MCF 10A (cell line): ENCODE data around the gene NFIB. TPM values are rescaled to one million over a fixed set of nuclear protein-coding genes. Genes with fewer than 3 reads are reported as not detected.

Source experiments
- BruUV-seq: library from RNA; stranded (reverse); fragments of 400-500 nt; replicated peaks from 2 replicates; lab custom pipeline; 2021; lab: Mats Ljungman, UMichigan
- CTCF ChIA-PET: fragments of 300-600 bp; sonication (Branson Sonifier 250); formaldehyde crosslinking; extraction: SDS; loops from one replicate; lab custom pipeline; 2021; ENCODE audit warnings: antibody characterized with exemption, inconsistent platforms; lab: Yijun Ruan, JAX
- POLR2A ChIA-PET: fragments of 300-600, 350-650 bp; sonication (Branson Sonifier 250); formaldehyde crosslinking; extraction: SDS; loops from one replicate; lab custom pipeline; 2020; ENCODE audit warnings: antibody characterized with exemption, inconsistent platforms; lab: Yijun Ruan, JAX
- DNase-seq: peaks from one replicate; pipeline ENCODE4 v3.0.0-alpha.2; 2018; ENCODE audit not compliant: unreplicated experiment
- H3K27ac Mint-ChIP-seq: one replicate; pipeline ENCODE4 v1.8.0; 2022; ENCODE audit warnings: mild to moderate bottlenecking, low read depth, mixed read lengths; ENCODE audit not compliant: unreplicated experiment
- H3K27me3 Mint-ChIP-seq: one replicate; pipeline ENCODE4 v1.8.0; 2022; ENCODE audit warnings: mixed read lengths; ENCODE audit not compliant: insufficient read depth, unreplicated experiment
- H3K36me3 Mint-ChIP-seq: one replicate; pipeline ENCODE4 v1.8.0; 2022; ENCODE audit warnings: mild to moderate bottlenecking, moderate library complexity, mixed read lengths; ENCODE audit not compliant: insufficient read depth, unreplicated experiment
- H3K4me1 Mint-ChIP-seq: one replicate; pipeline ENCODE4 v1.8.0; 2022; ENCODE audit warnings: mixed read lengths; ENCODE audit not compliant: insufficient read depth, unreplicated experiment
- H3K4me3 Mint-ChIP-seq: one replicate; pipeline ENCODE4 v1.8.0; 2022; ENCODE audit warnings: mild to moderate bottlenecking, moderate library complexity, mixed read lengths; ENCODE audit not compliant: unreplicated experiment
- H3K9me3 Mint-ChIP-seq: one replicate; pipeline ENCODE4 v1.8.0; 2022; ENCODE audit warnings: mixed read lengths; ENCODE audit not compliant: unreplicated experiment
- CTCF ChIP-seq: fragments of 200-600 bp; IDR thresholded peaks from one replicate; pipeline ENCODE4 v1.8.0; 2022; ENCODE audit warnings: antibody characterized with exemption, mild to moderate bottlenecking; ENCODE audit not compliant: unreplicated experiment
- intact Hi-C: fragments of 100-400 bp; cut with micrococcal nuclease; formaldehyde crosslinking; loops from 2 replicates; pipeline ENCODE4 v1.14.1; 2022
- total RNA-seq: library from RNA; stranded (reverse); gene quantifications from 2 replicates; pipeline ENCODE4 v1.2.3, GENCODE V29; 2022

NFIB gene
- total RNA-seq, 1 experiment from 2014 or later: 70.8 TPM

- DNase-seq: no peak
- CTCF ChIA-PET: no interaction called here
Measured at GRCh38 chr9:14304259-14304658, 9.7 kb downstream of the NFIB start.

GRCh38 chr9:14303521-14303920, 10.4 kb downstream of the NFIB start:
- Mint-ChIP-seq H3K4me1 (peaks cover 45% of the 10 kb centered on the region), H3K4me3 (no peak overlapping the region), H3K9me3 (no peaks in the 10 kb centered on the region), H3K36me3 (peaks cover 52% of the 10 kb centered on the region), H3K27ac (no peak overlapping the region), H3K27me3 (no peaks in the 10 kb centered on the region)
- TF ChIP-seq CTCF: no peak
- DNase-seq: no peak
- intact Hi-C loops: no loop called here
- POLR2A ChIA-PET: interaction anchor here (3.3 kb wide), 1 partner anchor 26 kb away, joined by 14 read pairs; no protein-coding TSS in a partner anchor
- CTCF ChIA-PET: no interaction called here
- no TSS peak for BruUV-seq

More at GRCh38 chr9:14304259-14304658, 9.7 kb downstream of the NFIB start:
- intact Hi-C loops: no loop called here
- no peak for TF ChIP-seq CTCF
- no TSS peak for BruUV-seq
- Mint-ChIP-seq H3K4me3 (no peak overlapping the region), H3K9me3 (no peaks in the 10 kb centered on the region), H3K4me1 (peaks cover 53% of the 10 kb centered on the region), H3K27me3 (no peaks in the 10 kb centered on the region), H3K27ac (no peak overlapping the region), H3K36me3 (peaks cover 52% of the 10 kb centered on the region)
- POLR2A ChIA-PET: interaction anchor here (1.9 to 3.3 kb wide), 2 partner anchors 20 to 27 kb away, joined by 9 to 14 read pairs; no protein-coding TSS in a partner anchor

GRCh38 chr9:14303100-14303499, 10.8 kb downstream of the NFIB start:
- ChIA-PET CTCF (no interaction called here), POLR2A (interaction anchor here (3.3 kb wide), 1 partner anchor 25 kb away, joined by 14 read pairs; no protein-coding TSS in a partner anchor)
- H3K27me3 Mint-ChIP-seq: no peaks in the 10 kb centered on the region
- H3K36me3 Mint-ChIP-seq: peaks cover 52% of the 10 kb centered on the region
- no peak overlapping the region for H3K4me3 Mint-ChIP-seq
- intact Hi-C loops: no loop called here
- no TSS peak for BruUV-seq
- no peak for DNase-seq
- H3K9me3 Mint-ChIP-seq: no peaks in the 10 kb centered on the region
- no peak for TF ChIP-seq CTCF
- H3K4me1 Mint-ChIP-seq: peaks cover 41% of the 10 kb centered on the region
- H3K27ac Mint-ChIP-seq: no peak overlapping the region

GRCh38 chr9:14302405-14302804, 11.5 kb downstream of the NFIB start:
- peaks cover 52% of the 10 kb centered on the region for H3K36me3 Mint-ChIP-seq
- no peaks in the 10 kb centered on the region for H3K27me3 Mint-ChIP-seq
- no peaks in the 10 kb centered on the region for H3K9me3 Mint-ChIP-seq
- H3K4me1 Mint-ChIP-seq: peaks cover 36% of the 10 kb centered on the region
- no TSS peak for BruUV-seq
- no peak for DNase-seq
- intact Hi-C loops: no loop called here
- ChIA-PET POLR2A (interaction anchor here (0.6 to 3.7 kb wide), 4 partner anchors 12 to 52 kb away, joined by 3 to 16 read pairs (median 4); no protein-coding TSS in a partner anchor), CTCF (interaction anchor here (1.1 kb wide), 1 partner anchor 25 kb away, joined by 4 read pairs; no protein-coding TSS in a partner anchor)
- no peak overlapping the region for H3K27ac Mint-ChIP-seq
- no peak overlapping the region for H3K4me3 Mint-ChIP-seq
- no peak for TF ChIP-seq CTCF
